ENCODE data around the gene SARM1.

The SARM1 gene

GRCh38 chr17:28369684-28370034 is 1.8 kb upstream of the SARM1 start:
- DNase-seq: peak in 1 of 4 experiments; percentile 6

GRCh38 chr17:28370035-28370743 is 1.3 kb upstream of the SARM1 start, which contains the start of gene VTN:
Gene VTN, minus strand, starts transcription at chr17:28370307. Its CDS starts 104 bp downstream, at chr17:28370203.
- DNase-seq: no peak

GRCh38 chr17:28370744-28371103 is 770 bp upstream of the SARM1 start:
- DNase-seq: no peak

GRCh38 chr17:28372203-28372944 is 880 bp downstream of the SARM1 start:
- peak in 1 of 4 experiments; percentile 11 for DNase-seq

GRCh38 chr17:28372945-28373274 is 1.4 kb downstream of the SARM1 start:
- DNase-seq: no peak

GRCh38 chr17:28379814-28380801 is 8.6 kb downstream of the SARM1 start:
- DNase-seq: no peak

- no peak for DNase-seq
Observed at GRCh38 chr17:28381141-28381825, 9.8 kb downstream of the SARM1 start.

- DNase-seq: peak in 3 of 4 experiments; percentile 36 to 50 (median 50)
Observed at GRCh38 chr17:28384281-28385036, 13.0 kb downstream of the SARM1 start.

- DNase-seq: no peak
Observed at GRCh38 chr17:28385037-28385400, 13.5 kb downstream of the SARM1 start.

GRCh38 chr17:28385406-28385805 is 13.9 kb downstream of the SARM1 start:
- DNase-seq: no peak

- no peak for DNase-seq
Observed at GRCh38 chr17:28386391-28386790, 14.9 kb downstream of the SARM1 start.

GRCh38 chr17:28388106-28388505 is 16.6 kb downstream of the SARM1 start:
- DNase-seq: no peak

GRCh38 chr17:28390141-28390540 is 18.6 kb downstream of the SARM1 start:
- DNase-seq: no peak

GRCh38 chr17:28390563-28390962 is 19.1 kb downstream of the SARM1 start:
- DNase-seq: no peak

GRCh38 chr17:28390984-28391383 is 19.5 kb downstream of the SARM1 start:
- DNase-seq: no peak

GRCh38 chr17:28391401-28391800 is 19.9 kb downstream of the SARM1 start:
- no peak for DNase-seq

- no peak for DNase-seq
Observed at GRCh38 chr17:28392491-28392890, 21.0 kb downstream of the SARM1 start.

GRCh38 chr17:28394337-28395116 is 23.0 kb downstream of the SARM1 start:
- no peak for DNase-seq

GRCh38 chr17:28395426-28395825 is 23.9 kb downstream of the SARM1 start:
- DNase-seq: no peak

- no peak for DNase-seq
Observed at GRCh38 chr17:28395968-28396367, 24.5 kb downstream of the SARM1 start.

GRCh38 chr17:28396635-28397239 is 25.2 kb downstream of the SARM1 start:
- no peak for DNase-seq
